GM23338 (cell line): Measurements from ENCODE around the gene NCBP1. TPM values are rescaled to one million over a fixed set of nuclear protein-coding genes. Genes with fewer than 3 reads are reported as not detected.

Source experiments
- ATAC-seq: fragments of 200-7000 bp; cut with Tn5 transposase; 3 replicates; pipeline ENCODE4 v1.9.1; 2020
- DNase-seq: peaks from one replicate; pipeline ENCODE4 v3.0.0-alpha.2; 2015; ENCODE audit warnings: low spot score
- H2AFZ ChIP-seq: fragments of 200-600 bp; sonication (generic); 2 replicates; pipeline ENCODE4 v1.8.0; 2016; ENCODE audit warnings: antibody characterized with exemption, mild to moderate bottlenecking, moderate library complexity
- H3F3A ChIP-seq: fragments of 200-600 bp; sonication (generic); replicated peaks from 2 replicates; pipeline ENCODE4 v1.8.0; 2017; ENCODE audit warnings: antibody characterized with exemption, mixed run types, low read depth
- H3K27ac ChIP-seq: fragments of 200-600 bp; sonication (generic); 2 replicates; pipeline ENCODE4 v1.6.1; 2016; ENCODE audit warnings: low read depth
- H3K27me3 ChIP-seq: fragments of 200-600 bp; sonication (generic); 2 replicates; pipeline ENCODE4 v1.8.0; 2016; ENCODE audit warnings: mild to moderate bottlenecking, mixed run types, moderate library complexity; ENCODE audit not compliant: insufficient read depth
- H3K36me3 ChIP-seq: fragments of 200-600 bp; sonication (generic); 2 replicates; pipeline ENCODE4 v1.8.0; 2016; ENCODE audit warnings: mild to moderate bottlenecking; ENCODE audit not compliant: insufficient read depth
- H3K4me1 ChIP-seq: fragments of 200-600 bp; sonication (generic); 2 replicates; pipeline ENCODE4 v1.8.0; 2016; ENCODE audit warnings: mild to moderate bottlenecking, moderate library complexity; ENCODE audit not compliant: insufficient read depth
- H3K4me2 ChIP-seq: fragments of 200-600 bp; sonication (generic); 2 replicates; pipeline ENCODE4 v1.7.1; 2017; ENCODE audit warnings: mixed run types
- H3K4me3 ChIP-seq: fragments of 200-600 bp; sonication (generic); 2 replicates; pipeline ENCODE4 v1.6.1; 2016; ENCODE audit warnings: mixed run types
- H3K79me2 ChIP-seq: fragments of 200-600 bp; sonication (generic); replicated peaks from 2 replicates; pipeline ENCODE4 v1.8.0; 2017; ENCODE audit warnings: mild to moderate bottlenecking; ENCODE audit not compliant: insufficient read depth
- H3K9me2 ChIP-seq: fragments of 200-600 bp; sonication (generic); 2 replicates; pipeline ENCODE4 v1.8.0; 2017; ENCODE audit not compliant: insufficient read depth
- H4K20me1 ChIP-seq: fragments of 200-600 bp; sonication (generic); replicated peaks from 2 replicates; pipeline ENCODE4 v1.8.0; 2017; ENCODE audit warnings: mild to moderate bottlenecking; ENCODE audit not compliant: insufficient read depth
- H3K27ac Mint-ChIP-seq: 2 replicates; pipeline ENCODE4 v1.8.0; 2020; ENCODE audit warnings: inconsistent platforms, mild to moderate bottlenecking, moderate library complexity, mixed read lengths
- H3K27me3 Mint-ChIP-seq: 3 replicates; pipeline ENCODE4 v1.8.0; 2022; ENCODE audit warnings: low read depth, mild to moderate bottlenecking, moderate library complexity, mixed read lengths, inconsistent platforms; ENCODE audit not compliant: insufficient read depth, poor library complexity
- H3K36me3 Mint-ChIP-seq: 3 replicates; pipeline ENCODE4 v1.8.0; 2021; ENCODE audit warnings: low read depth, mild to moderate bottlenecking, inconsistent platforms, moderate library complexity, mixed read lengths
- H3K4me1 Mint-ChIP-seq: 3 replicates; pipeline ENCODE4 v1.8.0; 2020; ENCODE audit warnings: mild to moderate bottlenecking, inconsistent platforms, mixed read lengths
- H3K4me3 Mint-ChIP-seq: 3 replicates; pipeline ENCODE4 v1.8.0; 2021; ENCODE audit warnings: moderate library complexity, mild to moderate bottlenecking, inconsistent platforms, mixed read lengths
- H3K9me3 Mint-ChIP-seq: 3 replicates; pipeline ENCODE4 v1.8.0; 2020; ENCODE audit warnings: moderate library complexity, mild to moderate bottlenecking, inconsistent platforms, mixed read lengths
- CREB1 ChIP-seq: fragments of 250-450 bp; sonication (Bioruptor Pico); IDR thresholded peaks from 2 replicates; pipeline ENCODE4 v1.5.0; 2020; ENCODE audit warnings: low read depth, mild to moderate bottlenecking, moderate library complexity
- CTCF ChIP-seq, 2 experiments: fragments of 200-600 bp in 1 of 2; sonication (generic) in 1 of 2; conservative IDR thresholded peaks; 2 replicates each; pipeline versions ENCODE4 v1.5.1 to v1.6.1; 2016 to 2017; ENCODE audit warnings: antibody characterized with exemption in 2 of 2, low read depth in 2 of 2, mild to moderate bottlenecking in 2 of 2, moderate library complexity in 1 of 2
- EZH2 ChIP-seq: fragments of 200-600 bp; sonication (generic); IDR thresholded peaks from one replicate; pipeline ENCODE4 v1.8.0; 2017; ENCODE audit warnings: antibody characterized with exemption, mild to moderate bottlenecking, low read depth; ENCODE audit not compliant: unreplicated experiment
- EZH2phosphoT487 ChIP-seq: fragments of 200-600 bp; sonication (generic); IDR thresholded peaks from one replicate; pipeline ENCODE4 v1.8.1; 2018; ENCODE audit warnings: antibody characterized with exemption; ENCODE audit not compliant: unreplicated experiment
- JUNB ChIP-seq: IDR thresholded peaks from one replicate; pipeline ENCODE4 v1.6.1; 2016; ENCODE audit warnings: antibody characterized with exemption; ENCODE audit not compliant: unreplicated experiment
- NANOG ChIP-seq: IDR thresholded peaks from 2 replicates; pipeline ENCODE4 v1.6.1; 2016; ENCODE audit warnings: antibody characterized with exemption, borderline replicate concordance
- POLR2AphosphoS5 ChIP-seq: IDR thresholded peaks from 2 replicates; pipeline ENCODE4 v1.6.1; 2016; ENCODE audit warnings: antibody characterized with exemption, low read depth
- STAT1 ChIP-seq: IDR thresholded peaks from one replicate; pipeline ENCODE4 v1.6.1; 2016; ENCODE audit warnings: antibody characterized with exemption; ENCODE audit not compliant: unreplicated experiment
- ZNF114 ChIP-seq: fragments of 250-450 bp; sonication (Bioruptor Pico); IDR thresholded peaks from 2 replicates; pipeline ENCODE4 v1.5.0; 2020; ENCODE audit warnings: mild to moderate bottlenecking, moderate library complexity
- ZNF331 ChIP-seq: fragments of 250-450 bp; sonication (Bioruptor Pico); IDR thresholded peaks from 2 replicates; pipeline ENCODE4 v1.5.0; 2020; ENCODE audit warnings: low read depth, mild to moderate bottlenecking, moderate library complexity
- polyA plus RNA-seq: library from polyadenylated mRNA; unstranded; fragments of >200 nt; fragmentation: Nextera tagmentation; extraction: Ambion mirVana; gene quantifications from 2 replicates; pipeline ENCODE4 v1.2.1, GENCODE V29; 2016
- total RNA-seq: library from RNA; depleted of rRNA; stranded (reverse); fragments of >200 nt; shearing (Covaris generic); gene quantifications from 2 replicates; pipeline ENCODE4 v1.2.3, GENCODE V29; 2014
- TF ChIP-seq, protein P1 (sequence below): IDR thresholded peaks from one replicate; pipeline ENCODE4 v1.6.1; 2018; ENCODE audit warnings: antibody characterized with exemption; ENCODE audit not compliant: unreplicated experiment
- TF ChIP-seq, protein P2 (sequence below): fragments of 250-450 bp; sonication (Bioruptor Pico); IDR thresholded peaks from 2 replicates; pipeline ENCODE4 v1.5.0; 2020; ENCODE audit warnings: mild to moderate bottlenecking, moderate library complexity
- TF ChIP-seq, protein P3 (sequence below): IDR thresholded peaks from 2 replicates; pipeline ENCODE4 v1.6.1; 2016; ENCODE audit warnings: antibody characterized with exemption

NCBP1 gene
- total and polyA plus RNA-seq, 2 experiments from 2014 or later, result 43.9 to 60.2 TPM

- peaks cover 3% of the 10 kb centered on the region; the same call in 1 of the 3 replicates for H3K36me3 Mint-ChIP-seq
- peak overlapping the region; percentile 80 for H3K4me3 Mint-ChIP-seq
- Histone ChIP-seq H3K4me1 (peaks cover 11% of the 10 kb centered on the region; the same call in 1 of the 2 replicates), H4K20me1 (no peaks in the 10 kb centered on the region; the same call in none of the 2 replicates), H3K79me2 (no peaks in the 10 kb centered on the region), H3F3A (peaks cover 5% of the 10 kb centered on the region), H3K27ac (no peak overlapping the region), H3K27me3 (peaks cover 44% of the 10 kb centered on the region), H3K36me3 (no peaks in the 10 kb centered on the region), H3K4me2 (peak overlapping the region; percentile 98), H3K9me2 (no peaks in the 10 kb centered on the region), H3K4me3 (peak overlapping the region; percentile 87), H2AFZ (peak overlapping the region; percentile 93)
- H3K27ac Mint-ChIP-seq, result no peak overlapping the region
- H3K4me1 Mint-ChIP-seq, result peaks cover 14% of the 10 kb centered on the region; the same call in 2 of the 3 replicates
- H3K9me3 Mint-ChIP-seq, result no peaks in the 10 kb centered on the region
- ATAC-seq (no peak), DNase-seq (no peak)
- H3K27me3 Mint-ChIP-seq, result peaks cover 17% of the 10 kb centered on the region
- TF ChIP-seq, protein P1, sequence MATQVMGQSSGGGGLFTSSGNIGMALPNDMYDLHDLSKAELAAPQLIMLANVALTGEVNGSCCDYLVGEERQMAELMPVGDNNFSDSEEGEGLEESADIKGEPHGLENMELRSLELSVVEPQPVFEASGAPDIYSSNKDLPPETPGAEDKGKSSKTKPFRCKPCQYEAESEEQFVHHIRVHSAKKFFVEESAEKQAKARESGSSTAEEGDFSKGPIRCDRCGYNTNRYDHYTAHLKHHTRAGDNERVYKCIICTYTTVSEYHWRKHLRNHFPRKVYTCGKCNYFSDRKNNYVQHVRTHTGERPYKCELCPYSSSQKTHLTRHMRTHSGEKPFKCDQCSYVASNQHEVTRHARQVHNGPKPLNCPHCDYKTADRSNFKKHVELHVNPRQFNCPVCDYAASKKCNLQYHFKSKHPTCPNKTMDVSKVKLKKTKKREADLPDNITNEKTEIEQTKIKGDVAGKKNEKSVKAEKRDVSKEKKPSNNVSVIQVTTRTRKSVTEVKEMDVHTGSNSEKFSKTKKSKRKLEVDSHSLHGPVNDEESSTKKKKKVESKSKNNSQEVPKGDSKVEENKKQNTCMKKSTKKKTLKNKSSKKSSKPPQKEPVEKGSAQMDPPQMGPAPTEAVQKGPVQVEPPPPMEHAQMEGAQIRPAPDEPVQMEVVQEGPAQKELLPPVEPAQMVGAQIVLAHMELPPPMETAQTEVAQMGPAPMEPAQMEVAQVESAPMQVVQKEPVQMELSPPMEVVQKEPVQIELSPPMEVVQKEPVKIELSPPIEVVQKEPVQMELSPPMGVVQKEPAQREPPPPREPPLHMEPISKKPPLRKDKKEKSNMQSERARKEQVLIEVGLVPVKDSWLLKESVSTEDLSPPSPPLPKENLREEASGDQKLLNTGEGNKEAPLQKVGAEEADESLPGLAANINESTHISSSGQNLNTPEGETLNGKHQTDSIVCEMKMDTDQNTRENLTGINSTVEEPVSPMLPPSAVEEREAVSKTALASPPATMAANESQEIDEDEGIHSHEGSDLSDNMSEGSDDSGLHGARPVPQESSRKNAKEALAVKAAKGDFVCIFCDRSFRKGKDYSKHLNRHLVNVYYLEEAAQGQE, result no peak
- no peak for TF ChIP-seq ZNF331 (CRISPR knock-in tag)
- TF ChIP-seq EZH2, result no peak
- no peak for TF ChIP-seq CREB1 (CRISPR knock-in tag)
- TF ChIP-seq EZH2phosphoT487, result no peak
- no peak for TF ChIP-seq POLR2AphosphoS5
- no peak for TF ChIP-seq STAT1
- TF ChIP-seq ZNF114 (CRISPR knock-in tag), result no peak
- TF ChIP-seq NANOG, result no peak
- TF ChIP-seq, protein P2, sequence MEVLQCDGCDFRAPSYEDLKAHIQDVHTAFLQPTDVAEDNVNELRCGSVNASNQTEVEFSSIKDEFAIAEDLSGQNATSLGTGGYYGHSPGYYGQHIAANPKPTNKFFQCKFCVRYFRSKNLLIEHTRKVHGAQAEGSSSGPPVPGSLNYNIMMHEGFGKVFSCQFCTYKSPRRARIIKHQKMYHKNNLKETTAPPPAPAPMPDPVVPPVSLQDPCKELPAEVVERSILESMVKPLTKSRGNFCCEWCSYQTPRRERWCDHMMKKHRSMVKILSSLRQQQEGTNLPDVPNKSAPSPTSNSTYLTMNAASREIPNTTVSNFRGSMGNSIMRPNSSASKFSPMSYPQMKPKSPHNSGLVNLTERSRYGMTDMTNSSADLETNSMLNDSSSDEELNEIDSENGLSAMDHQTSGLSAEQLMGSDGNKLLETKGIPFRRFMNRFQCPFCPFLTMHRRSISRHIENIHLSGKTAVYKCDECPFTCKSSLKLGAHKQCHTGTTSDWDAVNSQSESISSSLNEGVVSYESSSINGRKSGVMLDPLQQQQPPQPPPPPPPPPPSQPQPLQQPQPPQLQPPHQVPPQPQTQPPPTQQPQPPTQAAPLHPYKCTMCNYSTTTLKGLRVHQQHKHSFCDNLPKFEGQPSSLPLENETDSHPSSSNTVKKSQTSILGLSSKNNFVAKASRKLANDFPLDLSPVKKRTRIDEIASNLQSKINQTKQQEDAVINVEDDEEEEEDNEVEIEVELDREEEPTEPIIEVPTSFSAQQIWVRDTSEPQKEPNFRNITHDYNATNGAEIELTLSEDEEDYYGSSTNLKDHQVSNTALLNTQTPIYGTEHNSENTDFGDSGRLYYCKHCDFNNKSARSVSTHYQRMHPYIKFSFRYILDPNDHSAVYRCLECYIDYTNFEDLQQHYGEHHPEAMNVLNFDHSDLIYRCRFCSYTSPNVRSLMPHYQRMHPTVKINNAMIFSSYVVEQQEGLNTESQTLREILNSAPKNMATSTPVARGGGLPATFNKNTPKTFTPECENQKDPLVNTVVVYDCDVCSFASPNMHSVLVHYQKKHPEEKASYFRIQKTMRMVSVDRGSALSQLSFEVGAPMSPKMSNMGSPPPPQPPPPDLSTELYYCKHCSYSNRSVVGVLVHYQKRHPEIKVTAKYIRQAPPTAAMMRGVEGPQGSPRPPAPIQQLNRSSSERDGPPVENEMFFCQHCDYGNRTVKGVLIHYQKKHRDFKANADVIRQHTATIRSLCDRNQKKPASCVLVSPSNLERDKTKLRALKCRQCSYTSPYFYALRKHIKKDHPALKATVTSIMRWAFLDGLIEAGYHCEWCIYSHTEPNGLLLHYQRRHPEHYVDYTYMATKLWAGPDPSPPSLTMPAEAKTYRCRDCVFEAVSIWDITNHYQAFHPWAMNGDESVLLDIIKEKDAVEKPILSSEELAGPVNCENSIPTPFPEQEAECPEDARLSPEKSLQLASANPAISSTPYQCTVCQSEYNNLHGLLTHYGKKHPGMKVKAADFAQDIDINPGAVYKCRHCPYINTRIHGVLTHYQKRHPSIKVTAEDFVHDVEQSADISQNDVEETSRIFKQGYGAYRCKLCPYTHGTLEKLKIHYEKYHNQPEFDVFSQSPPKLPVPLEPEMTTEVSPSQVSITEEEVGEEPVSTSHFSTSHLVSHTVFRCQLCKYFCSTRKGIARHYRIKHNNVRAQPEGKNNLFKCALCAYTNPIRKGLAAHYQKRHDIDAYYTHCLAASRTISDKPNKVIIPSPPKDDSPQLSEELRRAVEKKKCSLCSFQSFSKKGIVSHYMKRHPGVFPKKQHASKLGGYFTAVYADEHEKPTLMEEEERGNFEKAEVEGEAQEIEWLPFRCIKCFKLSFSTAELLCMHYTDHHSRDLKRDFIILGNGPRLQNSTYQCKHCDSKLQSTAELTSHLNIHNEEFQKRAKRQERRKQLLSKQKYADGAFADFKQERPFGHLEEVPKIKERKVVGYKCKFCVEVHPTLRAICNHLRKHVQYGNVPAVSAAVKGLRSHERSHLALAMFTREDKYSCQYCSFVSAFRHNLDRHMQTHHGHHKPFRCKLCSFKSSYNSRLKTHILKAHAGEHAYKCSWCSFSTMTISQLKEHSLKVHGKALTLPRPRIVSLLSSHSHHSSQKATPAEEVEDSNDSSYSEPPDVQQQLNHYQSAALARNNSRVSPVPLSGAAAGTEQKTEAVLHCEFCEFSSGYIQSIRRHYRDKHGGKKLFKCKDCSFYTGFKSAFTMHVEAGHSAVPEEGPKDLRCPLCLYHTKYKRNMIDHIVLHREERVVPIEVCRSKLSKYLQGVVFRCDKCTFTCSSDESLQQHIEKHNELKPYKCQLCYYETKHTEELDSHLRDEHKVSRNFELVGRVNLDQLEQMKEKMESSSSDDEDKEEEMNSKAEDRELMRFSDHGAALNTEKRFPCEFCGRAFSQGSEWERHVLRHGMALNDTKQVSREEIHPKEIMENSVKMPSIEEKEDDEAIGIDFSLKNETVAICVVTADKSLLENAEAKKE (CRISPR knock-in tag), result no peak
- no peak for TF ChIP-seq CTCF (conservative IDR thresholded peaks at IDR 0.05; ENCODE audit: low read depth in 2 of 2)
- TF ChIP-seq JUNB, result no peak
- TF ChIP-seq, protein P3, sequence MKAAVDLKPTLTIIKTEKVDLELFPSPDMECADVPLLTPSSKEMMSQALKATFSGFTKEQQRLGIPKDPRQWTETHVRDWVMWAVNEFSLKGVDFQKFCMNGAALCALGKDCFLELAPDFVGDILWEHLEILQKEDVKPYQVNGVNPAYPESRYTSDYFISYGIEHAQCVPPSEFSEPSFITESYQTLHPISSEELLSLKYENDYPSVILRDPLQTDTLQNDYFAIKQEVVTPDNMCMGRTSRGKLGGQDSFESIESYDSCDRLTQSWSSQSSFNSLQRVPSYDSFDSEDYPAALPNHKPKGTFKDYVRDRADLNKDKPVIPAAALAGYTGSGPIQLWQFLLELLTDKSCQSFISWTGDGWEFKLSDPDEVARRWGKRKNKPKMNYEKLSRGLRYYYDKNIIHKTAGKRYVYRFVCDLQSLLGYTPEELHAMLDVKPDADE, result no peak
These were observed 62.6 kb downstream of the NCBP1 start for GRCh38 chr9:97695995-97696802.
